Tibial nerve (tissue), 4 donors: Measurements from ENCODE around the gene PLCB2.

Source experiments
- CTCF ChIP-seq, 5 experiments: fragments of 200-600 bp in 3 of 5; fragments of 450-650 bp in 2 of 5; sonication (generic) in 3 of 5; IDR thresholded peaks; one replicate each; pipeline ENCODE4 v1.5.1; 2016 to 2019; ENCODE audit warnings: antibody characterized with exemption in 5 of 5, mild to moderate bottlenecking in 3 of 5, moderate library complexity in 2 of 5
- EP300 ChIP-seq, 2 donors: sonication (generic); formaldehyde crosslinking; IDR thresholded peaks; one replicate each; pipeline ENCODE4 v1.6.1; 2017; ENCODE audit warnings: antibody characterized with exemption in 2 of 2, mild to moderate bottlenecking in 1 of 2
- POLR2A ChIP-seq, 2 donors: fragments of 450-650 bp; IDR thresholded peaks; one replicate each; pipeline ENCODE4 v1.6.1; 2017; ENCODE audit warnings: antibody characterized with exemption in 2 of 2, mild to moderate bottlenecking in 2 of 2, moderate library complexity in 2 of 2

GRCh38 chr15:40334541-40334940 is 26.8 kb upstream of the PLCB2 start:
- no peak for TF ChIP-seq CTCF (IDR thresholded peaks at IDR 0.05)
- TF ChIP-seq EP300 (IDR thresholded peaks at IDR 0.05): no peak
- no peak for TF ChIP-seq POLR2A (IDR thresholded peaks at IDR 0.05)
